Muscle of leg (tissue), 16 donors: ENCODE results near the gene VSIG8. TPM values are rescaled to one million over a fixed set of nuclear protein-coding genes. Genes with fewer than 3 reads are reported as not detected.
A peak's percentile ranks its signal among the peaks of the same experiment; 100 is the strongest.
"Not testable (repeated sequence)": the region's sequence is repeated elsewhere in the genome, so short reads cannot be mapped to it uniquely, and the experiment has no call there.

ENCODE experiments used
- DNase-seq: peaks from one replicate; pipeline ENCODE4 v3.0.0; 2013
- H3K27ac ChIP-seq: one replicate; pipeline ENCODE4 v1.5.1; 2013; ENCODE audit warnings: mild to moderate bottlenecking, low read length, control low read depth
- H3K27me3 ChIP-seq: one replicate; pipeline ENCODE4 v1.6.1; 2013; ENCODE audit warnings: low read length; ENCODE audit not compliant: control insufficient read depth, insufficient read depth
- H3K36me3 ChIP-seq: one replicate; pipeline ENCODE4 v1.6.1; 2013; ENCODE audit warnings: low read length; ENCODE audit not compliant: control insufficient read depth, insufficient read depth
- H3K4me1 ChIP-seq: one replicate; pipeline ENCODE4 v1.6.1; 2013; ENCODE audit warnings: low read length; ENCODE audit not compliant: control insufficient read depth, insufficient read depth
- H3K4me3 ChIP-seq: one replicate; pipeline ENCODE4 v1.5.1; 2013; ENCODE audit warnings: low read length, control low read depth
- H3K9me3 ChIP-seq: replicated peaks from 2 replicates; pipeline ENCODE4 v1.6.1; 2013; ENCODE audit warnings: low read depth, low read length; ENCODE audit not compliant: control insufficient read depth
- WGBS: methylation state at CpG from one replicate; pipeline ENCODE4 v1.1.5; 2013; ENCODE audit warnings: missing lambda C conversion rate; ENCODE audit not compliant: insufficient coverage; 5-methylcytosine and 5-hydroxymethylcytosine counted together
- long read RNA-seq, 11 donors: transcript quantifications; one replicate each; lab custom pipeline, GENCODE V29; 2026
- polyA plus RNA-seq, 8 donors: library from polyadenylated mRNA; unstranded; fragments of 120-200 nt; gene quantifications; one replicate each; pipeline versions ENCODE4 v1.2.1 to v1.2.3, GENCODE V29; 2013; ENCODE audit warnings: inconsistent platforms in 1 of 8, low replicate concordance in 1 of 8; ENCODE audit not compliant: insufficient read length in 8 of 8, insufficient read depth in 1 of 8
- total RNA-seq: library from RNA; stranded (reverse); fragments of 120-200 nt; gene quantifications from one replicate; pipeline ENCODE4 v1.2.4, GENCODE V29; 2013

The VSIG8 gene
- total RNA-seq: not detected
- polyA plus RNA-seq: not detected
- long read RNA-seq, donor 1: 0 reads
- long read RNA-seq, donor 2: 0 reads
- long read RNA-seq, donor 3: 0 reads
- long read RNA-seq, donor 4: 0 reads
- long read RNA-seq, donor 5: 0 reads
- long read RNA-seq, donor 6: 0 reads
- long read RNA-seq, donor 7: 0 reads
- long read RNA-seq, donor 8: 0 reads
- long read RNA-seq, donor 9: 0 reads
- long read RNA-seq, donor 10: 0 reads
- long read RNA-seq, donor 11: 0 reads

GRCh38 chr1:159862557-159862956 lies at the start of gene VSIG8:
TSS of gene VSIG8 (minus strand) at chr1:159862657. CDS start at chr1:159862521, 136 bp downstream.
- no peak within 1 kb of the TSS for H3K27ac ChIP-seq
- H3K27me3 ChIP-seq: no peaks in the 10 kb centered on the region
- peaks cover 12% of the 10 kb centered on the region for H3K4me1 ChIP-seq
- no peaks in the 10 kb centered on the region for H3K36me3 ChIP-seq
- no peak within 1 kb of the TSS for H3K4me3 ChIP-seq
- DNase-seq: no peak
- WGBS: 60% methylated on average over 1 of the region's 4 CpGs
- no peaks in the 10 kb centered on the region for H3K9me3 ChIP-seq

DNA sequence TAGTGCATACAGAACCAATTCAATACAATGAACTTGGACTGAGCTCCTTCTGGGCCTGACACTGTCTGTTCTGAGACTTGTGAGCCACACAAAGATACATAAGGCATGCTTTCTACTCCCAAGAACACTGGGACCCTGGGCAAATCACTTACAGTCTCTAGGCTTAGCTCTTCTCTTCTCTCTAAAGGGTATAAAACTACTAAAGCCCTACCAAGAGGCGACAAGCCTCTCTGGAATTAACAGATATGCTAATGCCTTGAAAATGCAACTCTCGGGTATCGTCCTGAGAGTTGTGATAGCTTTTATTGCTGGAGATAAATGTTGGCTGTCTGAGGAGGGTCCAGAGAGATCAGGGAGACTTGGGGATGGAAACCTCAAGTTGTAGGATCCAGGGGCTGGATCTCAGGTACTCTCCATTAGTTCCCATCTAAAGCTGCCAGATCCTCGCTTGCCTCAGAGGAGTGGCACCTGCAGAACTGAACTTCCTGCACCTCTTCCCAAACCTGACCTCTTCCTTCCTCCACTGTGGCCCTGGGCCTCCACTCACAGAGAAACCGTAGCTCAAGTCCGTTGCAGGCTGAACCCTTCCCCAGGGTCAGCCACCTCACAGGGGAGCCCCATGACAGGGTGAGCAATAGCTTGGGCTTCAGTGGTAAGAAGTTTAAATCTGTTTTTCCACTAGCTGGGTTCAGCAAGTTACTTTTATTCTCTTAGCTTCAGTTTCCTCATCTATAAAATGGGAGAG lies 49.0 kb upstream of the VSIG8 start:
- H3K4me1 ChIP-seq: peaks cover 26% of the 10 kb centered on the region

GRCh38 chr1:159908031-159908940 lies 45.8 kb upstream of the VSIG8 start:
- Histone ChIP-seq H3K4me3 (no peak overlapping the region), H3K36me3 (no peaks in the 10 kb centered on the region)
- 83% methylated on average over 3 of the region's 9 CpGs for WGBS

More for the DNA sequence above, 49.0 kb upstream of the VSIG8 start:
- DNase-seq: no peak
- Histone ChIP-seq H3K27ac (peak overlapping the region; percentile 7), H3K4me3 (no peak overlapping the region), H3K36me3 (peaks cover 4% of the 10 kb centered on the region), H3K9me3 (no peaks in the 10 kb centered on the region), H3K27me3 (no peaks in the 10 kb centered on the region)
- WGBS: 89% methylated on average over 3 of the region's 6 CpGs

GRCh38 chr1:159906960-159907359 lies 44.5 kb upstream of the VSIG8 start:
- no peaks in the 10 kb centered on the region for H3K36me3 ChIP-seq
- WGBS: no CpG with 5 or more reads among the region's 1 CpG
- no peak for DNase-seq
- H3K27me3 ChIP-seq: no peaks in the 10 kb centered on the region
- peaks cover 3% of the 10 kb centered on the region for H3K9me3 ChIP-seq
- H3K27ac ChIP-seq: no peak overlapping the region
- H3K4me3 ChIP-seq: no peak overlapping the region
- H3K4me1 ChIP-seq: peaks cover 16% of the 10 kb centered on the region

More at GRCh38 chr1:159908031-159908940, 45.8 kb upstream of the VSIG8 start:
- H3K27me3 ChIP-seq: no peaks in the 10 kb centered on the region
- H3K27ac ChIP-seq: no peak overlapping the region
- DNase-seq: no peak
- H3K4me1 ChIP-seq: peaks cover 16% of the 10 kb centered on the region
- peaks cover 3% of the 10 kb centered on the region for H3K9me3 ChIP-seq

DNA sequence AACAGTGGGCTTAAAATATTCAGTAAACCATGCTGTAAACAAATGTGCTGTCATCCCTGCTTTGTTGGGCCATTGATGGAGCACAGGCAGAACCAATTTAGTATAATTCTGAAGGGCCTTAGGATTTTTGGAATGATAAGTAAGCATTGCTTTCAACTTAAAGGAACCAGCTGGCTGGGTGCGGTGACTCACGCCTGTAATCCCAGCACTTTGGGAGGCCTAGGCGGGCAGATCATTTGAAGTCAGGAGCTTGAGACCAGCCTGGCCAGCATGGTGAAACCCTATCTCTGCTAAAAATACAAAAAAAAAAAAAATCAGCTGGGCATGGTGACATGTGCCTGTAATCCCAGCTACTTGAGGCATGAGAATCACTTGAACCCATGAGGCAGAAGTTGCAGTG lies 41.6 kb upstream of the VSIG8 start:
- H3K27ac ChIP-seq, H3K36me3 ChIP-seq, H3K27me3 ChIP-seq, H3K4me3 ChIP-seq, H3K9me3 ChIP-seq, DNase-seq: not testable (repeated sequence)
- H3K4me1 ChIP-seq: peaks cover 16% of the 10 kb centered on the region
- WGBS: 93% methylated on average over 2 of the region's 3 CpGs

GRCh38 chr1:159902541-159902940 lies 40.1 kb upstream of the VSIG8 start:
- Histone ChIP-seq H3K9me3 (peaks cover 3% of the 10 kb centered on the region), H3K27ac (no peak overlapping the region), H3K4me3 (no peak overlapping the region), H3K27me3 (no peaks in the 10 kb centered on the region), H3K4me1 (peaks cover 16% of the 10 kb centered on the region), H3K36me3 (no peaks in the 10 kb centered on the region)
- no peak for DNase-seq
- WGBS: no CpG with 5 or more reads among the region's 3 CpGs

DNA sequence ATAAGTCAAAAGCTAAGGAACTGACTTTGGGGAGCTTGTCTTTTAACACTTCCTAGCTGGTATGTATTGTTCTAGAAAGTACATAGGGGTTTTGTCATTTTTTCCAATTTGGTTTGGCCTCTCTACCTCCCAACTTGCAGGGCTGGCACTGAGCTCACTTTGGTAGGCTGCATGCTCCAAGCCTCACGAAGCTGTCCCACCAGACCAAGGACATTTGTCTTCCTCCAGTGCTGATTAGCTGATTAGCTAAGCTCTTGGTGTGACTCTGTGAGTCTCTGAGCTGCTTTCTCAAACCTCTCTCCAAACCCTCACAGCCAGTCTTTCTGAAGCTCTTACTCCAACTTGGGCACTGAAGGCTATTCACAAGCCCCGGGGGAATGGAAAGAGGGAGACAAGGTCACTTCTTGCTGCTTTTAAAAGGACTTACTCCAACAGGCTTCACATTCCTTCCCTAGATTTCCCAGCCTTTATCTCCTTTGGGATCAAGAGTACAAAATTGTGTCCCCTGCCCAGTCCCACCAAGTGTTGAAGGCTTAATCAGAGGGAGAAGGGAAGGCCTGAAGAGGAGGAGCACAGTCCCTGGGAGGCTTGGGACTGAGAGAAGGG lies 38.4 kb upstream of the VSIG8 start:
- peaks cover 3% of the 10 kb centered on the region for H3K9me3 ChIP-seq
- H3K27me3 ChIP-seq: no peaks in the 10 kb centered on the region
- H3K4me3 ChIP-seq: no peak overlapping the region
- no peak overlapping the region for H3K27ac ChIP-seq
- H3K4me1 ChIP-seq: peaks cover 25% of the 10 kb centered on the region
- 50% methylated on average over 1 of the region's 2 CpGs for WGBS
- no peak for DNase-seq
- H3K36me3 ChIP-seq: no peaks in the 10 kb centered on the region

- Histone ChIP-seq H3K4me3 (no peak within 1 kb of the TSS), H3K4me1 (peaks cover 29% of the 10 kb centered on the region), H3K27ac (peak within 1 kb of the TSS; percentile 11), H3K27me3 (no peaks in the 10 kb centered on the region), H3K9me3 (peaks cover 3% of the 10 kb centered on the region), H3K36me3 (no peaks in the 10 kb centered on the region)
- DNase-seq: peak; percentile 80
- 11% methylated on average over 28 of the region's 30 CpGs for WGBS
Observed at GRCh38 chr1:159900086-159900680, 37.7 kb upstream of the VSIG8 start, which contains the start of gene CFAP45. TSS of gene CFAP45 (minus strand) at chr1:159900165. CDS start at chr1:159900098, 67 bp downstream.

- DNase-seq, H3K27me3 ChIP-seq, H3K36me3 ChIP-seq, H3K4me3 ChIP-seq, H3K27ac ChIP-seq, H3K9me3 ChIP-seq: not testable (repeated sequence)
- 72% methylated on average over 7 of the region's 15 CpGs for WGBS
- peaks cover 35% of the 10 kb centered on the region for H3K4me1 ChIP-seq
Observed at GRCh38 chr1:159899634-159900033, 37.2 kb upstream of the VSIG8 start.
